ENCODE measurements around the gene JAK3. TPM values are rescaled to one million over a fixed set of nuclear protein-coding genes. Genes with fewer than 3 reads are reported as not detected.

The JAK3 gene
- total RNA-seq, 1 donor from 2014 or later = 30.9 TPM

DNA sequence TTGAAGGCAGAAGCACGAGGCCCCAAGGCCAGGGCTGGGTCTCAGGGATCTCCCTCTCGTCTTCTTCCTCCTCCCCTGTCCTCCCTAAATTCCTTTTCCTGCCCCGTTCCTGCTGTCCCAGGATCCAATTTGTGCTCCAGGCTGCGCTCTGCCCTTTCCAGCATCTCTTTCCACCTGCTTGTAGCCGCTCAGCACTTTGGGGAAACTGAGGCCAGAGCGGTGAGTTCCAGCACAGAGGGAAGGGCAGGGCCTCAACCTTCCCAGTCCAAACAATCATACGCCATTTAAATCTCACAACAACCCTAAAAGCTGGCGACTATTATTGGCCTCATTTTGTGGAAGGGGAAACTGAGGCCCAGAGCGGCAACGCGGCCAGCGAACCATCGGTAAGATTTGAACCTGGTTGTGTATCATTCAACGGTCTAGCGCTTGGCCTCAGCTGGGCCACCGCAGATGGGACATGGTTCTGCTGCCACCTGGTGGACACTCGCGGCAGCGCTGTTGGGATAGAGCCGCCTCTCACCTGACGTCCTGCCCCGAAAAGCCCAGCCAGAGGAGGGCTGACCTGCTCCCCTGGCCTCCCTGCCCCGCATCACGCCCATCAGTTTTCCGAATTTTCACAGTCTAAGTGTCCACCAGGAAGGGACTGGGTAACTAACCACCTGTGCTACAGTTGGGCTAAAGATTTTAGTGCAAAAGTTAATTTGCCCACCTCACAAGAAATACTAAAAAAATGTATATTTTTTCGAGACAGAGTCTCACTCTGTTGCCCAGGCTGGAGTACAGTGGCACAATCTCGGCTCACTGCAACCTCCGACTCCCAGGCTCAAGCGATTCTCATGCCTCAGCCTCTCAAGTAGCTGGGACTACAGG, 7.7 kb upstream of the JAK3 start:
- Mint-ChIP-seq H3K4me1 (ENCODE audit: unreplicated experiment) (peaks cover 8% of the 10 kb centered on the region), H3K36me3 (ENCODE audit: low read depth, unreplicated experiment) (no peaks in the 10 kb centered on the region), H3K27me3 (ENCODE audit: unreplicated experiment) (peaks cover 6% of the 10 kb centered on the region), H3K9me3 (ENCODE audit: unreplicated experiment) (no peaks in the 10 kb centered on the region), H3K4me3 (ENCODE audit: unreplicated experiment) (no peak overlapping the region), H3K27ac (ENCODE audit: unreplicated experiment) (no peak overlapping the region)
- peak; percentile 95 for DNase-seq (ENCODE audit: low spot score)
- peak; percentile 90 for TF ChIP-seq CTCF (IDR thresholded peaks at IDR 0.05; ENCODE audit: unreplicated experiment)

- DNase-seq (ENCODE audit: low spot score) = no peak
- Mint-ChIP-seq H3K9me3 (ENCODE audit: unreplicated experiment) (no peaks in the 10 kb centered on the region), H3K27ac (ENCODE audit: unreplicated experiment) (no peak overlapping the region), H3K4me3 (ENCODE audit: unreplicated experiment) (no peak overlapping the region), H3K36me3 (ENCODE audit: low read depth, unreplicated experiment) (no peaks in the 10 kb centered on the region), H3K4me1 (ENCODE audit: unreplicated experiment) (peaks cover 8% of the 10 kb centered on the region), H3K27me3 (ENCODE audit: unreplicated experiment) (peaks cover 2% of the 10 kb centered on the region)
- TF ChIP-seq CTCF (IDR thresholded peaks at IDR 0.05; ENCODE audit: unreplicated experiment) = no peak
These were observed 6.3 kb upstream of the JAK3 start for GRCh38 chr19:17854061-17854460.

GRCh38 chr19:17848595-17849292, 962 bp upstream of the JAK3 start:
- TF ChIP-seq CTCF (IDR thresholded peaks at IDR 0.05; ENCODE audit: unreplicated experiment) = no peak
- Mint-ChIP-seq H3K36me3 (ENCODE audit: low read depth, unreplicated experiment) (no peaks in the 10 kb centered on the region), H3K4me1 (ENCODE audit: unreplicated experiment) (peaks cover 8% of the 10 kb centered on the region), H3K27ac (ENCODE audit: unreplicated experiment) (peak overlapping the region; percentile 81), H3K4me3 (ENCODE audit: unreplicated experiment) (no peak overlapping the region), H3K9me3 (ENCODE audit: unreplicated experiment) (no peaks in the 10 kb centered on the region), H3K27me3 (ENCODE audit: unreplicated experiment) (peaks cover 5% of the 10 kb centered on the region)
- no peak for DNase-seq (ENCODE audit: low spot score)

DNA sequence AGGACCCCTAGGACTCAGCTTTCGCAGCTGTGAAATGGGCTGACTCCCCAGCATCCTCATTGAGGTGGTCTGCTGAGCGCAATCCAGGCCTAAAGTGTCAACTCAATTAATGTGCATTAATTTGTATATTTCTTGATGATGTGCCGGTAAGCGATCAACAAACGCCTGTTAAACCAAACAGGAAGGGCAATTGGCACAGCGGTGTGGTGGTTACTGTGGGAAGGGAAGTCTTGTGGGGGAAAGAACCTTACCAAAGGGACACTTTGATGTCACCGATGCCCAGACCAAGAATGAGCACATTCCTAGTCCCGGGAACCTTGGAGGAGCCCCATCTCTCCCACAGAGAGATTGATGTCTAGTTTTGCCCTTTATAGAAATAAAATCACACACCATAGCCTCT, 1.6 kb downstream of the JAK3 start:
- Mint-ChIP-seq H3K4me1 (ENCODE audit: unreplicated experiment) (peaks cover 8% of the 10 kb centered on the region), H3K27ac (ENCODE audit: unreplicated experiment) (no peak overlapping the region), H3K36me3 (ENCODE audit: low read depth, unreplicated experiment) (peaks cover 3% of the 10 kb centered on the region), H3K9me3 (ENCODE audit: unreplicated experiment) (no peaks in the 10 kb centered on the region), H3K27me3 (ENCODE audit: unreplicated experiment) (peaks cover 4% of the 10 kb centered on the region), H3K4me3 (ENCODE audit: unreplicated experiment) (no peak overlapping the region)
- TF ChIP-seq CTCF (IDR thresholded peaks at IDR 0.05; ENCODE audit: unreplicated experiment) = no peak
- DNase-seq (ENCODE audit: low spot score) = no peak

Measured in endothelial cell (in vitro differentiated cells).